Caco-2 (cell line): ENCODE results near the gene CDKAL1. TPM values are rescaled to one million over a fixed set of nuclear protein-coding genes. Genes with fewer than 3 reads are reported as not detected.

Experiments
- BruUV-seq: library from RNA; stranded (reverse); fragments of 400-500 nt; replicated peaks from 2 replicates; lab custom pipeline; 2021; lab: Mats Ljungman, UMichigan
- CTCF ChIA-PET: fragments of 300-600 bp; sonication (Branson Sonifier 250); formaldehyde crosslinking; loops from one replicate; lab custom pipeline; 2022; ENCODE audit warnings: antibody characterized with exemption; lab: Charles Lee
- POLR2A ChIA-PET: fragments of 300-600 bp; sonication (Branson Sonifier 250); formaldehyde crosslinking; loops from one replicate; lab custom pipeline; 2022; ENCODE audit warnings: antibody characterized with exemption; lab: Charles Lee
- DNase-seq, 2 experiments: peaks; one replicate each; pipeline versions ENCODE4 v3.0.0 to v3.0.0-alpha.2; 2020 to 2022
- H3K27me3 ChIP-seq: replicated peaks from 2 replicates; pipeline ENCODE4 v1.6.0; 2011; ENCODE audit warnings: low read length; ENCODE audit not compliant: control insufficient read depth, insufficient read depth
- H3K36me3 ChIP-seq: 2 replicates; pipeline ENCODE4 v1.5.1; 2011; ENCODE audit warnings: low read length; ENCODE audit not compliant: control insufficient read depth, insufficient read depth
- H3K4me1 ChIP-seq: fragments of 250-450 bp; sonication (Bioruptor Pico); 2 replicates; pipeline ENCODE4 v1.5.1; 2020; ENCODE audit warnings: mild to moderate bottlenecking
- H3K4me3 ChIP-seq: 2 replicates; pipeline ENCODE4 v1.5.1; 2011; ENCODE audit warnings: low read depth, mild to moderate bottlenecking, control low read depth, low read length
- H3K9me3 ChIP-seq: fragments of 250-450 bp; sonication (Bioruptor Pico); 2 replicates; pipeline ENCODE4 v1.5.1; 2020; ENCODE audit warnings: mild to moderate bottlenecking, moderate library complexity
- H3K27ac Mint-ChIP-seq: one replicate; pipeline ENCODE4 v1.8.0; 2022; ENCODE audit warnings: mixed read lengths; ENCODE audit not compliant: unreplicated experiment
- H3K27me3 Mint-ChIP-seq: one replicate; pipeline ENCODE4 v1.8.0; 2022; ENCODE audit warnings: mixed read lengths; ENCODE audit not compliant: insufficient read depth, unreplicated experiment
- H3K36me3 Mint-ChIP-seq: one replicate; pipeline ENCODE4 v1.8.0; 2022; ENCODE audit warnings: mild to moderate bottlenecking, mixed read lengths; ENCODE audit not compliant: insufficient read depth, unreplicated experiment
- H3K4me1 Mint-ChIP-seq: one replicate; pipeline ENCODE4 v1.8.0; 2022; ENCODE audit warnings: low read depth, mixed read lengths; ENCODE audit not compliant: unreplicated experiment
- H3K4me3 Mint-ChIP-seq: one replicate; pipeline ENCODE4 v1.8.0; 2022; ENCODE audit warnings: mild to moderate bottlenecking, moderate library complexity, mixed read lengths; ENCODE audit not compliant: unreplicated experiment
- H3K9me3 Mint-ChIP-seq: one replicate; pipeline ENCODE4 v1.8.0; 2022; ENCODE audit warnings: mixed read lengths; ENCODE audit not compliant: unreplicated experiment
- intact Hi-C: fragments of 100-400 bp; cut with micrococcal nuclease; formaldehyde crosslinking; loops from one replicate; pipeline ENCODE4 v1.10.0; 2022; ENCODE audit not compliant: unreplicated experiment
- total RNA-seq: library from RNA; stranded (reverse); gene quantifications from 2 replicates; pipeline ENCODE4 v1.2.3, GENCODE V29; 2022
- TF ChIP-seq, protein P1 (sequence below), 2 experiments: fragments of 200-600 bp in 1 of 2; IDR thresholded peaks; 1 replicate in 1 of 2; 2 replicates in 1 of 2; pipeline versions ENCODE4 v1.5.1 to v1.8.0; 2011 to 2022; ENCODE audit warnings: antibody characterized with exemption in 1 of 2, control low read depth in 1 of 2, inconsistent platforms in 1 of 2, low read depth in 1 of 2, low read length in 1 of 2, mild to moderate bottlenecking in 1 of 2, moderate library complexity in 1 of 2; ENCODE audit not compliant: insufficient read depth in 1 of 2, severe bottlenecking in 1 of 2, unreplicated experiment in 1 of 2

CDKAL1 gene
- total RNA-seq, 1 experiment from 2014 or later, result 18.7 TPM

GRCh38 chr6:21064756-21065340 lies 530.6 kb downstream of the CDKAL1 start:
- no peaks in the 10 kb centered on the region for H3K4me1 ChIP-seq
- Mint-ChIP-seq H3K27ac (no peak overlapping the region), H3K36me3 (no peaks in the 10 kb centered on the region), H3K27me3 (no peaks in the 10 kb centered on the region), H3K4me1 (no peaks in the 10 kb centered on the region), H3K9me3 (no peaks in the 10 kb centered on the region), H3K4me3 (no peak overlapping the region)
- ChIA-PET CTCF (no interaction called here), POLR2A (no interaction called here)
- no peak for DNase-seq
- TF ChIP-seq, protein P1, sequence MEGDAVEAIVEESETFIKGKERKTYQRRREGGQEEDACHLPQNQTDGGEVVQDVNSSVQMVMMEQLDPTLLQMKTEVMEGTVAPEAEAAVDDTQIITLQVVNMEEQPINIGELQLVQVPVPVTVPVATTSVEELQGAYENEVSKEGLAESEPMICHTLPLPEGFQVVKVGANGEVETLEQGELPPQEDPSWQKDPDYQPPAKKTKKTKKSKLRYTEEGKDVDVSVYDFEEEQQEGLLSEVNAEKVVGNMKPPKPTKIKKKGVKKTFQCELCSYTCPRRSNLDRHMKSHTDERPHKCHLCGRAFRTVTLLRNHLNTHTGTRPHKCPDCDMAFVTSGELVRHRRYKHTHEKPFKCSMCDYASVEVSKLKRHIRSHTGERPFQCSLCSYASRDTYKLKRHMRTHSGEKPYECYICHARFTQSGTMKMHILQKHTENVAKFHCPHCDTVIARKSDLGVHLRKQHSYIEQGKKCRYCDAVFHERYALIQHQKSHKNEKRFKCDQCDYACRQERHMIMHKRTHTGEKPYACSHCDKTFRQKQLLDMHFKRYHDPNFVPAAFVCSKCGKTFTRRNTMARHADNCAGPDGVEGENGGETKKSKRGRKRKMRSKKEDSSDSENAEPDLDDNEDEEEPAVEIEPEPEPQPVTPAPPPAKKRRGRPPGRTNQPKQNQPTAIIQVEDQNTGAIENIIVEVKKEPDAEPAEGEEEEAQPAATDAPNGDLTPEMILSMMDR (IDR thresholded peaks at IDR 0.05; ENCODE audit: insufficient read depth in 1 of 2, low read depth in 1 of 2, low read length in 1 of 2, severe bottlenecking in 1 of 2, unreplicated experiment in 1 of 2), result no peak
- no peaks in the 10 kb centered on the region for H3K27me3 ChIP-seq
- intact Hi-C loops, result no loop called here
- BruUV-seq, result no TSS peak
- H3K36me3 ChIP-seq, result no peaks in the 10 kb centered on the region
- H3K9me3 ChIP-seq, result no peaks in the 10 kb centered on the region
- no peak overlapping the region for H3K4me3 ChIP-seq

DNA sequence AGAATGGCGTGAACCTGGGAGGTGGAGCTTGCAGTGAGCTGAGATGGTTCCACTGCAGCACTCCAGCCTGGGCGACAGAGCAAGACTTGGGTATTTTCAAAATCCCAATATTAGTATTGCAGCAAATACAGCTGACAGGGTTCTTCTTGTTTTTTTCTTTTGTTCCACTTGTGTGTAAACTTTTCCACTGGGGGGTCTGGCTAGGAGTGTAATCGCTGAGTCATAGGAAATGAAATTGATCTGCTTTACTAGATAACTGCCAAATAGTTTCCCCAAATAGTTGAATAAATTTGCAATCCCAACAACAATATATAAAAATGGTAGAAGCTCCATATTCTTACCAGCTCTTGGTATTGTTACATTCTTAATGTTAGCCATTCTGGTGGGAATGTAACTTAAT lies 533.3 kb downstream of the CDKAL1 start:
- no peak overlapping the region for H3K4me3 Mint-ChIP-seq
- POLR2A ChIA-PET, result no interaction called here
- H3K9me3 Mint-ChIP-seq, result peaks cover 8% of the 10 kb centered on the region
- H3K36me3 Mint-ChIP-seq, result no peaks in the 10 kb centered on the region
- no peak overlapping the region for H3K27ac Mint-ChIP-seq
- TF ChIP-seq, protein P1 (IDR thresholded peaks at IDR 0.05; ENCODE audit: insufficient read depth in 1 of 2, low read depth in 1 of 2, low read length in 1 of 2, severe bottlenecking in 1 of 2, unreplicated experiment in 1 of 2), result no peak
- Histone ChIP-seq H3K9me3 (no peaks in the 10 kb centered on the region), H3K36me3 (no peaks in the 10 kb centered on the region), H3K27me3 (no peaks in the 10 kb centered on the region), H3K4me3 (no peak overlapping the region), H3K4me1 (no peaks in the 10 kb centered on the region)
- no peaks in the 10 kb centered on the region for H3K4me1 Mint-ChIP-seq
- CTCF ChIA-PET, result no interaction called here
- no TSS peak for BruUV-seq
- H3K27me3 Mint-ChIP-seq, result no peaks in the 10 kb centered on the region
- DNase-seq, result no peak
- intact Hi-C loops, result no loop called here

GRCh38 chr6:21070620-21071019 lies 536.4 kb downstream of the CDKAL1 start:
- no peak for DNase-seq
- Histone ChIP-seq H3K4me1 (no peaks in the 10 kb centered on the region), H3K4me3 (no peak overlapping the region), H3K9me3 (peaks cover 6% of the 10 kb centered on the region), H3K36me3 (no peaks in the 10 kb centered on the region), H3K27me3 (no peaks in the 10 kb centered on the region)
- H3K4me1 Mint-ChIP-seq, result no peaks in the 10 kb centered on the region
- POLR2A ChIA-PET, result no interaction called here
- CTCF ChIA-PET, result no interaction called here
- no peak overlapping the region for H3K27ac Mint-ChIP-seq
- H3K36me3 Mint-ChIP-seq, result no peaks in the 10 kb centered on the region
- H3K4me3 Mint-ChIP-seq, result no peak overlapping the region
- H3K9me3 Mint-ChIP-seq, result peaks cover 8% of the 10 kb centered on the region
- TF ChIP-seq, protein P1 (IDR thresholded peaks at IDR 0.05; ENCODE audit: insufficient read depth in 1 of 2, low read depth in 1 of 2, low read length in 1 of 2, severe bottlenecking in 1 of 2, unreplicated experiment in 1 of 2), result no peak
- H3K27me3 Mint-ChIP-seq, result no peaks in the 10 kb centered on the region
- BruUV-seq, result no TSS peak
- intact Hi-C loops, result no loop called here
